AG04450 (cell line): ENCODE measurements around the gene PLEKHG4B. TPM values are rescaled to one million over a fixed set of nuclear protein-coding genes. Genes with fewer than 3 reads are reported as not detected.
"Not testable (repeated sequence)": the region's sequence is repeated elsewhere in the genome, so short reads cannot be mapped to it uniquely, and the experiment has no call there.

ENCODE experiments used
- CTCF ChIA-PET: fragments of 300-600, 350-600 bp; formaldehyde crosslinking; extraction: SDS; loops from one replicate; lab custom pipeline; 2022; ENCODE audit warnings: antibody characterized with exemption, inconsistent platforms; lab: Charles Lee
- POLR2A ChIA-PET: fragments of 350-600 bp; formaldehyde crosslinking; extraction: SDS; loops from one replicate; lab custom pipeline; 2021; ENCODE audit warnings: antibody characterized with exemption, inconsistent platforms; lab: Yijun Ruan, JAX
- DNase-seq: peaks from one replicate; pipeline ENCODE4 v3.0.0-alpha.2; 2011; ENCODE audit warnings: low read depth, low spot score
- H3K27ac ChIP-seq: one replicate; pipeline ENCODE4 v1.5.1; 2012; ENCODE audit warnings: low read depth, low read length, control low read depth
- H3K27me3 ChIP-seq: one replicate; pipeline ENCODE4 v1.6.0; 2012; ENCODE audit warnings: low read length; ENCODE audit not compliant: control insufficient read depth, insufficient read depth
- H3K4me3 ChIP-seq: 2 replicates; pipeline ENCODE4 v1.5.1; 2011; ENCODE audit warnings: mild to moderate bottlenecking, low read depth, low read length, control low read depth
- H3K9me3 ChIP-seq: 2 replicates; pipeline ENCODE4 v1.5.1; 2012; ENCODE audit warnings: low read length; ENCODE audit not compliant: control insufficient read depth, insufficient read depth
- CTCF ChIP-seq: IDR thresholded peaks from 2 replicates; pipeline ENCODE4 v1.5.1; 2011; ENCODE audit warnings: low read depth, low read length, control low read depth, inconsistent platforms
- polyA plus RNA-seq: library from polyadenylated mRNA; depleted of rRNA; stranded (reverse); fragments of >200 nt; gene quantifications from 2 replicates; pipeline ENCODE4 v1.2.3, GENCODE V29; 2011

PLEKHG4B gene
- polyA plus RNA-seq, 1 experiment = 0.24 TPM

GRCh38 chr5:217494-218456 is 125.8 kb downstream of the PLEKHG4B start, which contains the start of the genes CCDC127 and SDHA:
Gene CCDC127, minus strand, starts transcription at chr5:218153. Its CDS starts 1,304 bp downstream, at chr5:216849.
Gene SDHA, plus strand, starts transcription at chr5:218320. Its CDS starts 36 bp downstream, at chr5:218356.
- ChIA-PET CTCF (interaction anchor here (0.6 to 1.3 kb wide), 4 partner anchors 16 to 1252 kb away, joined by 3 to 8 read pairs (median 6); no protein-coding TSS in a partner anchor), POLR2A (interaction anchor here (0.5 to 1.0 kb wide), 4 partner anchors 8 to 106 kb away, joined by 3 to 6 read pairs (median 4); no protein-coding TSS in a partner anchor)
- H3K4me3 ChIP-seq = peak within 1 kb of the TSS; percentile 86
- peak; percentile 52 for TF ChIP-seq CTCF
- H3K9me3 ChIP-seq, H3K27me3 ChIP-seq: not testable (repeated sequence)
- peak within 1 kb of the TSS; percentile 61 for H3K27ac ChIP-seq
- peak; percentile 68 for DNase-seq

DNA sequence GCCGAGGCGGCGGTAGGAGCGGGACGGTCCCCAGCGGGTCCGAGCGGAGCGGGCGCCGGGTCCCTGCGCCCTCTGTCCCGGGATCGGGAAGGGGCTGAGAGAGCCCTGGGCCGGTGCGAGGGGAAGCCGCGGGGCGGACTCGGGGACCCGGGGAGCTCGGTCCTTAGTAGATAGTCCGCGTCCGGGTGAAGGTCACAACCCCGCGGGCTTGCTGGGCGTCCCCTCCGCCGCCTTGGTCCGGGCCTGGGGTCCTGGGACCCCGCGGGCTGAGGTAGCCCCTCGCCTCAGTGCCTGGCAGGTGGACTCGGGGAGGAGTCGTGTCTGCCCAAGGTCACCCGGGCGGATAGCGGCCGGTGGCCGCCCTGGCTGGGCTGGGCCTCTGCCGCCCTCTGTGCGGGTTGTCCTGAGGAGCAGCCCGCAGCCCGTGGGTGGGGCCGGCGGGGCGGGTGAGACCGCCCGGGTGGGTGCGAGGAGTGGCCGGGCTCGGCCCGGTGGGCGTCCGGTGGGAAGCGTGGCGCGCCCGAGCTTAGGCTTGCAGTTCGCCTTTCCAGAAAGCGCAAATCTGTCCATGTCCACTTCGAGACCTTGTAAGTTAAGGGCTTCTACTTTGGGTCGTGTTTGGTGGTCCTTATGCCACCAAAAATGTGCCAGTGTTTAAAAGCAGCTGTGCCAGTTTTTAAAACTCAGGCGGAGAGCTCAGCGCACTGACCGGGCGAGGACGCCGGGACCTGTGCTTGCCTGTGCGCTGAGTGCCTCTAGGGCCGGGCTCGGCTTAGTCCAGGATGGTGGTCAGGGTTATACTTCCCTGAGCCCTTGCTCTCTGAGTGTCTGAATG is 126.7 kb downstream of the PLEKHG4B start:
- Histone ChIP-seq H3K4me3 (peak overlapping the region; percentile 86), H3K27ac (peak overlapping the region; percentile 39), H3K27me3 (no peaks in the 10 kb centered on the region), H3K9me3 (no peaks in the 10 kb centered on the region; the same call in 1 of the 2 replicates)
- CTCF ChIA-PET = interaction anchor here (0.6 to 1.6 kb wide), 5 partner anchors 17 to 228 kb away, joined by 3 to 8 read pairs (median 6); no protein-coding TSS in a partner anchor
- POLR2A ChIA-PET = interaction anchor here (0.5 to 1.0 kb wide), 4 partner anchors 9 to 106 kb away, joined by 3 to 6 read pairs (median 4); no protein-coding TSS in a partner anchor
- no peak for TF ChIP-seq CTCF
- DNase-seq = no peak

GRCh38 chr5:219460-219863 is 127.5 kb downstream of the PLEKHG4B start:
- Histone ChIP-seq H3K9me3 (no peaks in the 10 kb centered on the region; the same call in 1 of the 2 replicates), H3K27me3 (no peaks in the 10 kb centered on the region), H3K27ac (no peak overlapping the region), H3K4me3 (peak overlapping the region; percentile 86)
- no peak for TF ChIP-seq CTCF
- no peak for DNase-seq
- ChIA-PET POLR2A (interaction anchor here (0.8 kb wide), 1 partner anchor 65 kb away, joined by 3 read pairs; no protein-coding TSS in a partner anchor), CTCF (interaction anchor here (1.5 to 1.6 kb wide), 2 partner anchors 166 to 227 kb away, joined by 3 to 6 read pairs; no protein-coding TSS in a partner anchor)

- Histone ChIP-seq H3K27me3 (no peaks in the 10 kb centered on the region), H3K4me3 (peak overlapping the region; percentile 86), H3K27ac (no peak overlapping the region), H3K9me3 (no peaks in the 10 kb centered on the region; the same call in 1 of the 2 replicates)
- DNase-seq = no peak
- no peak for TF ChIP-seq CTCF
- POLR2A ChIA-PET = interaction anchor here (0.8 kb wide), 1 partner anchor 64 kb away, joined by 3 read pairs; no protein-coding TSS in a partner anchor
- CTCF ChIA-PET = interaction anchor here (0.7 to 1.6 kb wide), 3 partner anchors 49 to 227 kb away, joined by 3 to 6 read pairs (median 3); no protein-coding TSS in a partner anchor
These were observed 128.0 kb downstream of the PLEKHG4B start for GRCh38 chr5:219991-220390.

GRCh38 chr5:222951-223715 is 131.2 kb downstream of the PLEKHG4B start:
- H3K9me3 ChIP-seq, DNase-seq, H3K27ac ChIP-seq, H3K27me3 ChIP-seq, POLR2A ChIA-PET, H3K4me3 ChIP-seq: not testable (repeated sequence)
- CTCF ChIA-PET = interaction anchor here (1.3 kb wide), 1 partner anchor 35 kb away, joined by 3 read pairs; no protein-coding TSS in a partner anchor
